SK-N-SH (cell line): ENCODE results near the gene CUEDC1. TPM values are rescaled to one million over a fixed set of nuclear protein-coding genes. Genes with fewer than 3 reads are reported as not detected.

Experiments
- CTCF ChIA-PET: fragments of 300-600, 350-600 bp; formaldehyde crosslinking; extraction: SDS; loops from one replicate; lab custom pipeline; 2021; lab: Yijun Ruan, JAX
- POLR2A ChIA-PET: fragments of 350-600 bp; sonication (Branson Sonifier 250); formaldehyde crosslinking; extraction: SDS; loops from one replicate; lab custom pipeline; 2020; ENCODE audit warnings: antibody characterized with exemption, inconsistent platforms; lab: Yijun Ruan, JAX
- DNase-seq: peaks from one replicate; pipeline ENCODE4 v3.0.0; 2012
- H2AFZ ChIP-seq: fragments of 200-600 bp; sonication (generic); 2 replicates; pipeline ENCODE4 v1.8.1; 2016; ENCODE audit warnings: antibody characterized with exemption, mild to moderate bottlenecking, low read depth
- H3F3A ChIP-seq: fragments of 200-600 bp; sonication (generic); replicated peaks from 2 replicates; pipeline ENCODE3; 2016; ENCODE audit warnings: antibody characterized with exemption, mild to moderate bottlenecking; ENCODE audit not compliant: insufficient read depth
- H3K27ac ChIP-seq, 2 experiments: fragments of 200-500 bp in 1 of 2; fragments of 200-600 bp in 1 of 2; sonication (Bioruptor generic) in 1 of 2; sonication (generic), shearing (Covaris generic) in 1 of 2; 2 replicates each; pipeline versions ENCODE4 v1.5.1 to v1.6.1; 2014 to 2016; ENCODE audit warnings: low read depth in 2 of 2, inconsistent platforms in 1 of 2, low read length in 1 of 2, mild to moderate bottlenecking in 1 of 2, mixed read lengths in 1 of 2
- H3K27me3 ChIP-seq: fragments of 200-600 bp; sonication (generic), shearing (Covaris generic); 2 replicates; pipeline ENCODE4 v1.6.1; 2016; ENCODE audit warnings: mixed run types; ENCODE audit not compliant: insufficient read depth
- H3K36me3 ChIP-seq, 2 experiments: fragments of 200-500 bp in 1 of 2; fragments of 200-600 bp in 1 of 2; sonication (Bioruptor generic) in 1 of 2; sonication (generic) in 1 of 2; replicated peaks in 1 of 2; 2 replicates each; pipeline versions ENCODE3 to v1.5.1; 2014 to 2016; ENCODE audit warnings: low read length in 1 of 2, mild to moderate bottlenecking in 1 of 2; ENCODE audit not compliant: insufficient read depth in 2 of 2, control insufficient read depth in 1 of 2
- H3K4me1 ChIP-seq, 2 experiments: fragments of 200-500 bp in 1 of 2; fragments of 200-600 bp in 1 of 2; sonication (Bioruptor generic) in 1 of 2; sonication (generic), shearing (Covaris generic) in 1 of 2; 2 replicates each; pipeline versions ENCODE4 v1.5.1 to v1.6.1; 2014 to 2016; ENCODE audit warnings: low read depth in 1 of 2, low read length in 1 of 2, mixed run types in 1 of 2; ENCODE audit not compliant: insufficient read depth in 2 of 2, control insufficient read depth in 1 of 2
- H3K4me2 ChIP-seq: fragments of 200-600 bp; sonication (generic), shearing (Covaris generic); 2 replicates; pipeline ENCODE4 v1.6.1; 2017; ENCODE audit warnings: mixed run types
- H3K4me3 ChIP-seq, 2 experiments: fragments of 200-500 bp in 1 of 2; fragments of 200-600 bp in 1 of 2; sonication (Bioruptor generic) in 1 of 2; sonication (generic), shearing (Covaris generic) in 1 of 2; 2 replicates each; pipeline versions ENCODE4 v1.5.1 to v1.8.1; 2014 to 2016; ENCODE audit warnings: low read depth in 2 of 2, inconsistent platforms in 1 of 2, low read length in 1 of 2, mild to moderate bottlenecking in 1 of 2, mixed read lengths in 1 of 2, moderate library complexity in 1 of 2
- H3K79me2 ChIP-seq: fragments of 200-600 bp; sonication (generic); 2 replicates; pipeline ENCODE4 v1.8.1; 2017; ENCODE audit warnings: mild to moderate bottlenecking; ENCODE audit not compliant: insufficient read depth
- H3K9ac ChIP-seq: fragments of 200-600 bp; sonication (generic); 2 replicates; pipeline ENCODE4 v1.6.1; 2017; ENCODE audit warnings: mixed run types
- H3K9me2 ChIP-seq: fragments of 200-600 bp; sonication (generic); 2 replicates; pipeline ENCODE4 v1.6.1; 2017; ENCODE audit warnings: mixed run types
- H3K9me3 ChIP-seq: fragments of 200-600 bp; sonication (generic); 2 replicates; pipeline ENCODE4 v1.6.1; 2017; ENCODE audit warnings: mixed run types, mild to moderate bottlenecking, moderate library complexity
- H4K20me1 ChIP-seq: fragments of 200-600 bp; sonication (generic); 2 replicates; pipeline ENCODE4 v1.6.1; 2017; ENCODE audit warnings: mild to moderate bottlenecking, mixed run types; ENCODE audit not compliant: insufficient read depth
- EP300 ChIP-seq, 2 experiments: IDR thresholded peaks; 2 replicates each; pipeline versions ENCODE4 v1.4.0 to v1.6.1; 2012; ENCODE audit warnings: borderline replicate concordance in 1 of 2, low read depth in 1 of 2, low read length in 1 of 2
- FOXJ3 ChIP-seq: sonication (generic); formaldehyde crosslinking; IDR thresholded peaks from 2 replicates; pipeline ENCODE4 v1.5.1; 2020; ENCODE audit warnings: mild to moderate bottlenecking, missing genetic modification reagents
- GATA2 ChIP-seq: sonication (generic); formaldehyde crosslinking; IDR thresholded peaks from 2 replicates; pipeline ENCODE4 v1.5.0; 2020; ENCODE audit warnings: mild to moderate bottlenecking, missing genetic modification reagents
- RXRA ChIP-seq: IDR thresholded peaks from 2 replicates; pipeline ENCODE4 v1.4.0; 2012; ENCODE audit warnings: low read depth, mild to moderate bottlenecking, borderline replicate concordance
- TCF12 ChIP-seq: IDR thresholded peaks from 2 replicates; pipeline ENCODE4 v1.4.0; 2012
- TEAD4 ChIP-seq: IDR thresholded peaks from 2 replicates; pipeline ENCODE4 v1.4.0; 2012; ENCODE audit warnings: mild to moderate bottlenecking, borderline replicate concordance; ENCODE audit not compliant: insufficient read depth
- YY1 ChIP-seq: IDR thresholded peaks from 2 replicates; pipeline ENCODE4 v1.4.0; 2012; ENCODE audit warnings: low read depth, mild to moderate bottlenecking
- WGBS: methylation state at CpG from one replicate; pipeline ENCODE4 v1.1.6; 2017; ENCODE audit warnings: low lambda C conversion rate; 5-methylcytosine and 5-hydroxymethylcytosine counted together
- polyA plus RNA-seq, 3 experiments: library from polyadenylated mRNA; depleted of rRNA; stranded (reverse); fragments of >200 nt; gene quantifications; 2 replicates each; pipeline ENCODE4 v1.2.3, GENCODE V29; 2012
- TF ChIP-seq, protein P1 (sequence below): IDR thresholded peaks from 2 replicates; pipeline ENCODE4 v1.6.1; 2012; ENCODE audit warnings: mild to moderate bottlenecking, low read depth, low read length, moderate library complexity
- TF ChIP-seq, protein P2 (sequence below): IDR thresholded peaks from 2 replicates; pipeline ENCODE4; 2012
- TF ChIP-seq, protein P3 (sequence below): IDR thresholded peaks from 2 replicates; pipeline ENCODE4 v1.4.0; 2012; ENCODE audit warnings: low read depth
- TF ChIP-seq, protein P4 (sequence below): fragments of 150-350 bp; IDR thresholded peaks from 2 replicates; pipeline ENCODE4 v1.6.1; 2017; ENCODE audit warnings: antibody characterized with exemption, low read length, low read depth, borderline replicate concordance
- TF ChIP-seq, protein P5 (sequence below): fragments of 150-350 bp; IDR thresholded peaks from 2 replicates; pipeline ENCODE4 v1.6.1; 2016; ENCODE audit warnings: mild to moderate bottlenecking, low read depth, low read length
- TF ChIP-seq, protein P6 (sequence below): IDR thresholded peaks from 2 replicates; pipeline ENCODE4 v1.4.0; 2012; ENCODE audit warnings: low read depth, borderline replicate concordance

Gene CUEDC1
- polyA plus RNA-seq, 1 of the 3 experiments (the other 2 are of a cell fraction), result 58.9 TPM

DNA sequence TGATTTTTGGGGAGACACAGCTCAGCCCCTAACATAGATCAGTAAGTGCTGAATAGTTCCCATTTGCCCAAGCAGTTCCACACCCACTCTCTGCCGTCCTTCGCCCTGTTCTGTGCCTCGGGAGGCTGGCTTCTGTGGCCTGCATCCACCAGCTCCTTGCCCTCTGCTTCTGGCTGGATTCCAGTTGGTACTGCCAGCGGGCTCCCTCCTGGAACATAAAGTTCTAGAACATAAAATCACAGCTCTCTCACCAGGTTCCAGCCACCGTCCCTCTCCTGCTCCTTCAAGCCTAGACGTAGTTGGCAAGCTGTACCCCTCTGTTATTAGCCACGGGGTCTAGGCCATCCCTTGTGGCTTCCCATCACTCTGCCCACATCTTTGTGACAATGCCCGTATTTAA, 101.5 kb downstream of the CUEDC1 start:
- POLR2A ChIA-PET, result no interaction called here
- H3K9me3 ChIP-seq, result no peaks in the 10 kb centered on the region
- H3K4me1 ChIP-seq, result peaks cover 0 to 26% of the 10 kb centered on the region in 2 experiments; a peak in 3 of 4 replicates
- H3K4me2 ChIP-seq, result no peak overlapping the region
- H2AFZ ChIP-seq, result no peak overlapping the region
- peaks cover 0 to 2% of the 10 kb centered on the region in 2 experiments for H3K36me3 ChIP-seq
- H3K27ac ChIP-seq, result no peak overlapping the region
- no peaks in the 10 kb centered on the region for H3K27me3 ChIP-seq
- no peak for DNase-seq
- 87% methylated on average over 8 of the region's 8 CpGs for WGBS
- no peaks in the 10 kb centered on the region for H3K9me2 ChIP-seq
- CTCF ChIA-PET, result interaction anchor here (1.4 to 25.6 kb wide), 4 partner anchors 16 to 259 kb away, joined by 3 to 1002 read pairs (median 87); partner anchors contain the start of genes SRSF1 and VEZF1
- TF ChIP-seq, protein P1, sequence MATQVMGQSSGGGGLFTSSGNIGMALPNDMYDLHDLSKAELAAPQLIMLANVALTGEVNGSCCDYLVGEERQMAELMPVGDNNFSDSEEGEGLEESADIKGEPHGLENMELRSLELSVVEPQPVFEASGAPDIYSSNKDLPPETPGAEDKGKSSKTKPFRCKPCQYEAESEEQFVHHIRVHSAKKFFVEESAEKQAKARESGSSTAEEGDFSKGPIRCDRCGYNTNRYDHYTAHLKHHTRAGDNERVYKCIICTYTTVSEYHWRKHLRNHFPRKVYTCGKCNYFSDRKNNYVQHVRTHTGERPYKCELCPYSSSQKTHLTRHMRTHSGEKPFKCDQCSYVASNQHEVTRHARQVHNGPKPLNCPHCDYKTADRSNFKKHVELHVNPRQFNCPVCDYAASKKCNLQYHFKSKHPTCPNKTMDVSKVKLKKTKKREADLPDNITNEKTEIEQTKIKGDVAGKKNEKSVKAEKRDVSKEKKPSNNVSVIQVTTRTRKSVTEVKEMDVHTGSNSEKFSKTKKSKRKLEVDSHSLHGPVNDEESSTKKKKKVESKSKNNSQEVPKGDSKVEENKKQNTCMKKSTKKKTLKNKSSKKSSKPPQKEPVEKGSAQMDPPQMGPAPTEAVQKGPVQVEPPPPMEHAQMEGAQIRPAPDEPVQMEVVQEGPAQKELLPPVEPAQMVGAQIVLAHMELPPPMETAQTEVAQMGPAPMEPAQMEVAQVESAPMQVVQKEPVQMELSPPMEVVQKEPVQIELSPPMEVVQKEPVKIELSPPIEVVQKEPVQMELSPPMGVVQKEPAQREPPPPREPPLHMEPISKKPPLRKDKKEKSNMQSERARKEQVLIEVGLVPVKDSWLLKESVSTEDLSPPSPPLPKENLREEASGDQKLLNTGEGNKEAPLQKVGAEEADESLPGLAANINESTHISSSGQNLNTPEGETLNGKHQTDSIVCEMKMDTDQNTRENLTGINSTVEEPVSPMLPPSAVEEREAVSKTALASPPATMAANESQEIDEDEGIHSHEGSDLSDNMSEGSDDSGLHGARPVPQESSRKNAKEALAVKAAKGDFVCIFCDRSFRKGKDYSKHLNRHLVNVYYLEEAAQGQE, result no peak
- TF ChIP-seq RXRA (no peak), YY1 (no peak), GATA2 (CRISPR knock-in tag) (no peak), FOXJ3 (no peak), TCF12 (no peak)
- no peak overlapping the region for H3K4me3 ChIP-seq
- peaks cover 9% of the 10 kb centered on the region for H3F3A ChIP-seq
- no peak overlapping the region for H3K9ac ChIP-seq
- H3K79me2 ChIP-seq, result peaks cover 20% of the 10 kb centered on the region
- no peaks in the 10 kb centered on the region for H4K20me1 ChIP-seq

DNA sequence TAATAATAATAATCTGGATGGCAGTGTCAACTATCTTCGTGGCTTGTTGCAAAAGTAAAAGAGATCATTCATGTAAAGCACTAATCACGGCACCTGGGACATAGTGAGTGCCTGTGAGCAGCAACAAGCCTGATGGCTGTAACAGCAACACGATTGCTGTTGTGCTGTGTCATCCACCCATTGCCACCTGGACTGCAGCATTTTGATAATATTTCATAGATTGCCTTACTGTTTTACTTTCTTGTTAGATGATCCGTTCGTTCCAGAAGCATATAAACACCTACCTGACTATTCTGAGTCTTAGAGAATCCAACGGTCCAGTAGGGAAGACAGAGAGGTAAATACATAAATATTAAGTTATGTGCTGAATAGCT, 102.3 kb downstream of the CUEDC1 start:
- Histone ChIP-seq H3K4me3 (no peak overlapping the region), H4K20me1 (no peaks in the 10 kb centered on the region), H3K9ac (no peak overlapping the region), H3K79me2 (peaks cover 27% of the 10 kb centered on the region), H3K36me3 (peaks cover 0 to 8% of the 10 kb centered on the region in 2 experiments), H3K4me1 (peaks cover 0 to 25% of the 10 kb centered on the region in 2 experiments; a peak in 3 of 4 replicates), H3K27me3 (no peaks in the 10 kb centered on the region), H2AFZ (no peak overlapping the region), H3K4me2 (no peak overlapping the region), H3F3A (peaks cover 2% of the 10 kb centered on the region), H3K9me3 (no peaks in the 10 kb centered on the region), H3K27ac (no peak overlapping the region), H3K9me2 (no peaks in the 10 kb centered on the region)
- no peak for DNase-seq
- CTCF ChIA-PET, result interaction anchor here (1.4 to 25.6 kb wide), 5 partner anchors 17 to 260 kb away, joined by 3 to 1002 read pairs (median 4); partner anchors contain the start of genes SRSF1 and VEZF1
- POLR2A ChIA-PET, result interaction anchor here (0.5 kb wide), 1 partner anchor 18 kb away, joined by 3 read pairs; no protein-coding TSS in a partner anchor
- 68% methylated on average over 6 of the region's 6 CpGs for WGBS
- TF ChIP-seq YY1 (no peak), EP300 (IDR thresholded peaks at IDR 0.05; ENCODE audit: borderline replicate concordance in 1 of 2, low read depth in 1 of 2, low read length in 1 of 2) (no peak), RXRA (no peak), TEAD4 (no peak)
- TF ChIP-seq, protein P2, sequence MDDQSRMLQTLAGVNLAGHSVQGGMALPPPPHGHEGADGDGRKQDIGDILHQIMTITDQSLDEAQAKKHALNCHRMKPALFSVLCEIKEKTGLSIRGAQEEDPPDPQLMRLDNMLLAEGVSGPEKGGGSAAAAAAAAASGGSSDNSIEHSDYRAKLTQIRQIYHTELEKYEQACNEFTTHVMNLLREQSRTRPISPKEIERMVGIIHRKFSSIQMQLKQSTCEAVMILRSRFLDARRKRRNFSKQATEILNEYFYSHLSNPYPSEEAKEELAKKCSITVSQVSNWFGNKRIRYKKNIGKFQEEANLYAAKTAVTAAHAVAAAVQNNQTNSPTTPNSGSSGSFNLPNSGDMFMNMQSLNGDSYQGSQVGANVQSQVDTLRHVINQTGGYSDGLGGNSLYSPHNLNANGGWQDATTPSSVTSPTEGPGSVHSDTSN, result no peak
- TF ChIP-seq, protein P3, sequence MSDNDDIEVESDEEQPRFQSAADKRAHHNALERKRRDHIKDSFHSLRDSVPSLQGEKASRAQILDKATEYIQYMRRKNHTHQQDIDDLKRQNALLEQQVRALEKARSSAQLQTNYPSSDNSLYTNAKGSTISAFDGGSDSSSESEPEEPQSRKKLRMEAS, result no peak
- TF ChIP-seq, protein P4, sequence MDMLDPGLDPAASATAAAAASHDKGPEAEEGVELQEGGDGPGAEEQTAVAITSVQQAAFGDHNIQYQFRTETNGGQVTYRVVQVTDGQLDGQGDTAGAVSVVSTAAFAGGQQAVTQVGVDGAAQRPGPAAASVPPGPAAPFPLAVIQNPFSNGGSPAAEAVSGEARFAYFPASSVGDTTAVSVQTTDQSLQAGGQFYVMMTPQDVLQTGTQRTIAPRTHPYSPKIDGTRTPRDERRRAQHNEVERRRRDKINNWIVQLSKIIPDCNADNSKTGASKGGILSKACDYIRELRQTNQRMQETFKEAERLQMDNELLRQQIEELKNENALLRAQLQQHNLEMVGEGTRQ, result no peak
- TF ChIP-seq, protein P1, result no peak
- TF ChIP-seq, protein P5, sequence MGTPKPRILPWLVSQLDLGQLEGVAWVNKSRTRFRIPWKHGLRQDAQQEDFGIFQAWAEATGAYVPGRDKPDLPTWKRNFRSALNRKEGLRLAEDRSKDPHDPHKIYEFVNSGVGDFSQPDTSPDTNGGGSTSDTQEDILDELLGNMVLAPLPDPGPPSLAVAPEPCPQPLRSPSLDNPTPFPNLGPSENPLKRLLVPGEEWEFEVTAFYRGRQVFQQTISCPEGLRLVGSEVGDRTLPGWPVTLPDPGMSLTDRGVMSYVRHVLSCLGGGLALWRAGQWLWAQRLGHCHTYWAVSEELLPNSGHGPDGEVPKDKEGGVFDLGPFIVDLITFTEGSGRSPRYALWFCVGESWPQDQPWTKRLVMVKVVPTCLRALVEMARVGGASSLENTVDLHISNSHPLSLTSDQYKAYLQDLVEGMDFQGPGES, result no peak
- TF ChIP-seq, protein P6, sequence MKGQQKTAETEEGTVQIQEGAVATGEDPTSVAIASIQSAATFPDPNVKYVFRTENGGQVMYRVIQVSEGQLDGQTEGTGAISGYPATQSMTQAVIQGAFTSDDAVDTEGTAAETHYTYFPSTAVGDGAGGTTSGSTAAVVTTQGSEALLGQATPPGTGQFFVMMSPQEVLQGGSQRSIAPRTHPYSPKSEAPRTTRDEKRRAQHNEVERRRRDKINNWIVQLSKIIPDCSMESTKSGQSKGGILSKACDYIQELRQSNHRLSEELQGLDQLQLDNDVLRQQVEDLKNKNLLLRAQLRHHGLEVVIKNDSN, result no peak
